ENCODE measurements around the gene ARHGEF1. TPM values are rescaled to one million over a fixed set of nuclear protein-coding genes. Genes with fewer than 3 reads are reported as not detected.
"Not testable (repeated sequence)": the region's sequence is repeated elsewhere in the genome, so short reads cannot be mapped to it uniquely, and the experiment has no call there.

ARHGEF1 gene
- total RNA-seq, 2 donors from 2014 or later: 89.9 to 116 TPM

- Mint-ChIP-seq H3K4me1 (no peaks in the 10 kb centered on the region), H3K27ac (no peak overlapping the region), H3K27me3 (ENCODE audit: insufficient read depth) (peaks cover 56% of the 10 kb centered on the region), H3K4me3 (peak overlapping the region; percentile 44), H3K9me3 (no peaks in the 10 kb centered on the region), H3K36me3 (ENCODE audit: low read depth) (no peaks in the 10 kb centered on the region)
- Histone ChIP-seq H3K9ac (ENCODE audit: extremely low read depth, low read length, poor library complexity, severe bottlenecking) (no peak overlapping the region), H3K27ac (ENCODE audit: low read depth, low read length) (no peak overlapping the region), H3K36me3 (ENCODE audit: control insufficient read depth, insufficient read depth, low read length) (no peaks in the 10 kb centered on the region), H3K9me3 (ENCODE audit: control insufficient read depth, low read length) (no peaks in the 10 kb centered on the region), H3K4me1 (ENCODE audit: control insufficient read depth, insufficient read depth, low read length) (no peaks in the 10 kb centered on the region), H3K27me3 (ENCODE audit: control insufficient read depth, insufficient read depth, low read length, poor library complexity, severe bottlenecking) (peaks cover 80% of the 10 kb centered on the region), H3K4me3 (ENCODE audit: low read length) (no peak overlapping the region)
- 1 to 2% methylated on average over 15 to 50 of the region's 51 CpGs for WGBS, 2 experiments (ENCODE audit: insufficient coverage in 1 of 2, insufficient read length in 1 of 2)
- DNase-seq: peak; percentile 78
- no peak for TF ChIP-seq CTCF (conservative IDR thresholded peaks at IDR 0.05)
Measured at GRCh38 chr19:41912899-41913537, 30.0 kb downstream of the ARHGEF1 start.

- H3K27ac Mint-ChIP-seq: no peak overlapping the region
- TF ChIP-seq CTCF (conservative IDR thresholded peaks at IDR 0.05): no peak
- H3K4me1 ChIP-seq (ENCODE audit: control insufficient read depth, insufficient read depth, low read length): no peaks in the 10 kb centered on the region
- peaks cover 55% of the 10 kb centered on the region for H3K27me3 Mint-ChIP-seq (ENCODE audit: insufficient read depth)
- 15 to 21% methylated on average over 14 to 21 of the region's 21 CpGs for WGBS, 2 experiments (ENCODE audit: insufficient coverage in 1 of 2, insufficient read length in 1 of 2)
- peaks cover 88% of the 10 kb centered on the region for H3K27me3 ChIP-seq (ENCODE audit: control insufficient read depth, insufficient read depth, low read length, poor library complexity, severe bottlenecking)
- no peaks in the 10 kb centered on the region for H3K36me3 Mint-ChIP-seq (ENCODE audit: low read depth)
- no peaks in the 10 kb centered on the region for H3K4me1 Mint-ChIP-seq
- peak overlapping the region; percentile 44 for H3K4me3 Mint-ChIP-seq
- no peak for DNase-seq
- no peak overlapping the region for H3K9ac ChIP-seq (ENCODE audit: extremely low read depth, low read length, poor library complexity, severe bottlenecking)
- H3K36me3 ChIP-seq (ENCODE audit: control insufficient read depth, insufficient read depth, low read length): no peaks in the 10 kb centered on the region
- no peaks in the 10 kb centered on the region for H3K9me3 Mint-ChIP-seq
- no peak overlapping the region for H3K27ac ChIP-seq (ENCODE audit: low read depth, low read length)
- no peaks in the 10 kb centered on the region for H3K9me3 ChIP-seq (ENCODE audit: control insufficient read depth, low read length)
- no peak overlapping the region for H3K4me3 ChIP-seq (ENCODE audit: low read length)
Measured at GRCh38 chr19:41913538-41914423, 30.8 kb downstream of the ARHGEF1 start.

- not testable (repeated sequence) for H3K9ac ChIP-seq (ENCODE audit: extremely low read depth, low read length, poor library complexity, severe bottlenecking); H3K4me1 ChIP-seq (ENCODE audit: control insufficient read depth, insufficient read depth, low read length); DNase-seq; H3K27ac ChIP-seq (ENCODE audit: low read depth, low read length); H3K36me3 ChIP-seq (ENCODE audit: control insufficient read depth, insufficient read depth, low read length); H3K4me1 Mint-ChIP-seq; H3K9me3 ChIP-seq (ENCODE audit: control insufficient read depth, low read length); H3K4me3 ChIP-seq (ENCODE audit: low read length); H3K4me3 Mint-ChIP-seq; H3K36me3 Mint-ChIP-seq (ENCODE audit: low read depth); H3K27ac Mint-ChIP-seq; H3K9me3 Mint-ChIP-seq
- H3K27me3 ChIP-seq (ENCODE audit: control insufficient read depth, insufficient read depth, low read length, poor library complexity, severe bottlenecking): peaks cover 94% of the 10 kb centered on the region
- WGBS, 2 experiments (ENCODE audit: insufficient coverage in 1 of 2, insufficient read length in 1 of 2): 0 to 18% methylated on average over 1 to 2 of the region's 5 CpGs
- H3K27me3 Mint-ChIP-seq (ENCODE audit: insufficient read depth): peaks cover 49% of the 10 kb centered on the region
Measured at GRCh38 chr19:41914424-41914834, 31.4 kb downstream of the ARHGEF1 start.
